HEK293 (cell line): ENCODE results near the gene EBF4.

ENCODE experiments used
- CTCF ChIA-PET: fragments of 350-600 bp; formaldehyde crosslinking; extraction: SDS; loops from one replicate; lab custom pipeline; 2021; ENCODE audit warnings: antibody characterized with exemption; lab: Yijun Ruan, JAX
- POLR2A ChIA-PET: fragments of 300-600 bp; formaldehyde crosslinking; extraction: SDS; loops from one replicate; lab custom pipeline; 2020; ENCODE audit warnings: antibody characterized with exemption, inconsistent platforms; lab: Yijun Ruan, JAX
- H3K27ac ChIP-seq: fragments of 200-500 bp; sonication (Bioruptor generic); 2 replicates; pipeline ENCODE4 v1.5.1; 2014; ENCODE audit warnings: low read depth, low read length, control low read depth, inconsistent platforms; ENCODE audit errors: extremely low read depth
- H3K36me3 ChIP-seq, 2 experiments: fragments of 200-500 bp in 1 of 2; sonication (Bioruptor generic) in 1 of 2; 1 replicate in 1 of 2; 2 replicates in 1 of 2; pipeline ENCODE4 v1.5.1; 2014 to 2017; ENCODE audit warnings: inconsistent platforms in 2 of 2, low read length in 2 of 2; ENCODE audit not compliant: control insufficient read depth in 2 of 2, insufficient read depth in 1 of 2
- H3K4me1 ChIP-seq: fragments of 200-500 bp; sonication (Bioruptor generic); 2 replicates; pipeline ENCODE4 v1.5.1; 2014; ENCODE audit warnings: mild to moderate bottlenecking, low read length, inconsistent platforms; ENCODE audit not compliant: control insufficient read depth, insufficient read depth
- H3K4me3 ChIP-seq: 2 replicates; pipeline ENCODE4 v1.5.1; 2011; ENCODE audit warnings: low read depth, mild to moderate bottlenecking, control low read depth, low read length, moderate library complexity
- H3K9me3 ChIP-seq: fragments of 200-500 bp; sonication (Bioruptor generic); 2 replicates; pipeline ENCODE4 v1.5.1; 2014; ENCODE audit warnings: low read depth, low read length, inconsistent platforms; ENCODE audit not compliant: control insufficient read depth, insufficient read depth
- BCL11A ChIP-seq: fragments of 450-650 bp; formaldehyde crosslinking; IDR thresholded peaks from 2 replicates; pipeline ENCODE4 v1.5.1; 2016; ENCODE audit warnings: low read depth, missing biosample characterization, missing genetic modification characterization
- HIC1 ChIP-seq: fragments of 450-650 bp; formaldehyde crosslinking; IDR thresholded peaks from 2 replicates; pipeline ENCODE4 v1.5.1; 2016; ENCODE audit warnings: missing biosample characterization, missing genetic modification characterization
- HOXC10 ChIP-seq: sonication (generic); formaldehyde crosslinking; IDR thresholded peaks from 2 replicates; pipeline ENCODE4 v1.8.1; 2023; ENCODE audit warnings: mild to moderate bottlenecking, missing genetic modification reagents
- KLF17 ChIP-seq: fragments of 450-650 bp; formaldehyde crosslinking; IDR thresholded peaks from 2 replicates; pipeline ENCODE4 v1.5.1; 2016; ENCODE audit warnings: missing biosample characterization, missing genetic modification characterization
- ZBTB49 ChIP-seq: fragments of 450-650 bp; formaldehyde crosslinking; IDR thresholded peaks from 2 replicates; pipeline ENCODE4 v1.5.1; 2016; ENCODE audit warnings: missing biosample characterization, missing genetic modification characterization, low read depth
- ZNF211 ChIP-seq: fragments of 450-650 bp; formaldehyde crosslinking; IDR thresholded peaks from 2 replicates; pipeline ENCODE4 v1.5.1; 2016; ENCODE audit warnings: low read depth, missing biosample characterization, missing genetic modification characterization
- ZNF248 ChIP-seq: fragments of 450-650 bp; formaldehyde crosslinking; IDR thresholded peaks from 2 replicates; pipeline ENCODE4 v1.5.1; 2017; ENCODE audit warnings: missing biosample characterization, missing genetic modification characterization
- ZNF354C ChIP-seq: fragments of 450-650 bp; formaldehyde crosslinking; IDR thresholded peaks from 2 replicates; pipeline ENCODE4 v1.5.1; 2016; ENCODE audit warnings: missing biosample characterization, missing genetic modification characterization, low read depth, borderline replicate concordance
- ZNF366 ChIP-seq: fragments of 450-650 bp; formaldehyde crosslinking; conservative IDR thresholded peaks from 2 replicates; pipeline ENCODE4 v1.5.1; 2016; ENCODE audit warnings: missing biosample characterization, missing genetic modification characterization
- ZNF510 ChIP-seq: fragments of 450-650 bp; formaldehyde crosslinking; IDR thresholded peaks from 2 replicates; pipeline ENCODE4 v1.5.1; 2018; ENCODE audit warnings: mild to moderate bottlenecking, missing genetic modification characterization, missing biosample characterization; ENCODE audit not compliant: insufficient replicate concordance
- ZNF560 ChIP-seq: fragments of 450-650 bp; formaldehyde crosslinking; IDR thresholded peaks from 2 replicates; pipeline ENCODE4 v1.5.1; 2017; ENCODE audit warnings: missing biosample characterization, missing genetic modification characterization, borderline replicate concordance
- ZNF585B ChIP-seq: fragments of 450-650 bp; formaldehyde crosslinking; IDR thresholded peaks from 2 replicates; pipeline ENCODE4 v1.5.1; 2016; ENCODE audit warnings: missing biosample characterization, missing genetic modification characterization
- ZNF600 ChIP-seq: fragments of 450-650 bp; formaldehyde crosslinking; IDR thresholded peaks from 2 replicates; pipeline ENCODE4 v1.5.1; 2016; ENCODE audit warnings: missing biosample characterization, missing genetic modification characterization
- ZNF707 ChIP-seq: fragments of 450-650 bp; formaldehyde crosslinking; IDR thresholded peaks from 2 replicates; pipeline ENCODE4 v1.5.1; 2016; ENCODE audit warnings: missing biosample characterization, missing genetic modification characterization
- ZNF791 ChIP-seq: fragments of 450-650 bp; formaldehyde crosslinking; IDR thresholded peaks from 2 replicates; pipeline ENCODE4 v1.5.1; 2016; ENCODE audit warnings: missing biosample characterization, missing genetic modification characterization
- ZNF837 ChIP-seq: fragments of 450-650 bp; formaldehyde crosslinking; IDR thresholded peaks from 2 replicates; pipeline ENCODE4 v1.5.1; 2016; ENCODE audit warnings: missing biosample characterization, missing genetic modification characterization
- ZSCAN4 ChIP-seq: fragments of 450-650 bp; formaldehyde crosslinking; IDR thresholded peaks from 2 replicates; pipeline ENCODE4 v1.5.1; 2017; ENCODE audit warnings: missing biosample characterization, missing genetic modification characterization
- ZXDB ChIP-seq: fragments of 450-650 bp; formaldehyde crosslinking; IDR thresholded peaks from 2 replicates; pipeline ENCODE4 v1.5.1; 2016; ENCODE audit warnings: missing biosample characterization, missing genetic modification characterization
- TF ChIP-seq, protein P1 (sequence below): fragments of 450-650 bp; formaldehyde crosslinking; IDR thresholded peaks from 2 replicates; pipeline ENCODE4 v1.5.1; 2016; ENCODE audit warnings: missing biosample characterization, missing genetic modification characterization
- TF ChIP-seq, protein P2 (sequence below): fragments of 450-650 bp; formaldehyde crosslinking; conservative IDR thresholded peaks from 2 replicates; pipeline ENCODE4 v1.5.1; 2016; ENCODE audit warnings: low read depth, missing biosample characterization, missing genetic modification characterization

EBF4 gene

GRCh38 chr20:2688041-2688591, 4.5 kb upstream of the EBF4 start (continued):
- TF ChIP-seq ZNF560 (tag by site-specific recombination) (no peak), KLF17 (tag by site-specific recombination) (0 out of 2 replicates have a peak, but pooled peaks have one; percentile 22), ZNF707 (tag by site-specific recombination) (no peak), ZNF248 (tag by site-specific recombination) (no peak), HOXC10 (no peak), ZBTB49 (no peak)
- TF ChIP-seq, protein P1, sequence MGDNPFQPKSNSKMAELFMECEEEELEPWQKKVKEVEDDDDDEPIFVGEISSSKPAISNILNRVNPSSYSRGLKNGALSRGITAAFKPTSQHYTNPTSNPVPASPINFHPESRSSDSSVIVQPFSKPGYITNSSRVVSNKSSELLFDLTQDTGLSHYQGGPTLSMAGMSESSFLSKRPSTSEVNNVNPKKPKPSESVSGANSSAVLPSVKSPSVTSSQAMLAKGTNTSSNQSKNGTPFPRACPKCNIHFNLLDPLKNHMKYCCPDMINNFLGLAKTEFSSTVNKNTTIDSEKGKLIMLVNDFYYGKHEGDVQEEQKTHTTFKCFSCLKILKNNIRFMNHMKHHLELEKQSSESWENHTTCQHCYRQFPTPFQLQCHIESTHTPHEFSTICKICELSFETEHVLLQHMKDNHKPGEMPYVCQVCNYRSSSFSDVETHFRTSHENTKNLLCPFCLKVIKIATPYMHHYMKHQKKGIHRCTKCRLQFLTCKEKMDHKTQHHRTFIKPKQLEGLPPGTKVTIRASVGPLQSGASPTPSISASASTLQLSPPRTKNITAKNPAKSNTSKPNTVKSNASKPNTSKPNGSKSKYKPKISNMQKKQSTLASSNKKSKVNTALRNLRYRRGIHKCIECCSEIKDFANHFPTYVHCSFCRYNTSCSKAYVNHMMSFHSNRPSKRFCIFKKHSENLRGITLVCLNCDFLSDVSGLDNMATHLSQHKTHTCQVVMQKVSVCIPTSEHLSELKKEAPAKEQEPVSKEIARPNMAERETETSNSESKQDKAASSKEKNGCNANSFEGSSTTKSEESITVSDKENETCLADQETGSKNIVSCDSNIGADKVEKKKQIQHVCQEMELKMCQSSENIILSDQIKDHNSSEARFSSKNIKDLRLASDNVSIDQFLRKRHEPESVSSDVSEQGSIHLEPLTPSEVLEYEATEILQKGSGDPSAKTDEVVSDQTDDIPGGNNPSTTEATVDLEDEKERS (tag by site-specific recombination) = no peak

DNA sequence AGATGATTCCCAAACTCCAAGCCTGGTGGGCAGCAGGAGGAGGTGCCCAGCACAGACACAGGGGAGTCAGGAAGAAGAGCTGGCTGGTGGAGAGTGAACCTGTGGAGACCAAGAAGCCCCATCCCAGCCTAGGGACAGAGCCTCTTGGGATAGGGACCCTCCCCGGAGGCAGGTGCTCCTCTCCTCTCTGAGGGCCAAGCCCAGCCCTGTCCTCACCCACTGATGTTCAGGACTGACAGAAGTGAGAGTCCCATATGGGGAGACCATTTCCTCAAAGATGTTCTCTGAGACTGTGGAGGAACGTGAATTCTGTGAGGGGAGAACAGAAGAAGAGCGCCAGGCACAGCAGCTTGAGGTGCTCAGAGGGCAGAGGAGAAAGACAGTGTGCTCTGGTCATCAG, 2.4 kb upstream of the EBF4 start:
- Histone ChIP-seq H3K9me3 (no peaks in the 10 kb centered on the region), H3K36me3 (peaks cover 0 to 4% of the 10 kb centered on the region in 2 experiments; a peak in 1 of 3 replicates), H3K4me3 (no peak overlapping the region), H3K27ac (no peak overlapping the region), H3K4me1 (peaks cover 15% of the 10 kb centered on the region)
- ChIA-PET CTCF (interaction anchor here (0.7 to 5.9 kb wide), 6 partner anchors 12 to 310 kb away, joined by 3 to 48 read pairs (median 24); no protein-coding TSS in a partner anchor), POLR2A (interaction anchor here (0.6 to 1.2 kb wide), 2 partner anchors 38 to 626 kb away, joined by 3 read pairs; partner anchors contain the start of gene NOP56)
- TF ChIP-seq ZNF366 (tag by site-specific recombination) (no peak), BCL11A (no peak), ZSCAN4 (tag by site-specific recombination) (no peak), ZXDB (no peak), ZNF837 (tag by site-specific recombination) (no peak), ZNF560 (tag by site-specific recombination) (no peak), ZNF791 (tag by site-specific recombination) (no peak), ZNF510 (tag by site-specific recombination) (no peak), HIC1 (tag by site-specific recombination) (no peak), ZNF211 (no peak), ZNF600 (tag by site-specific recombination) (no peak), ZNF354C (tag by site-specific recombination) (no peak), ZNF585B (tag by site-specific recombination) (no peak)
- TF ChIP-seq, protein P2, sequence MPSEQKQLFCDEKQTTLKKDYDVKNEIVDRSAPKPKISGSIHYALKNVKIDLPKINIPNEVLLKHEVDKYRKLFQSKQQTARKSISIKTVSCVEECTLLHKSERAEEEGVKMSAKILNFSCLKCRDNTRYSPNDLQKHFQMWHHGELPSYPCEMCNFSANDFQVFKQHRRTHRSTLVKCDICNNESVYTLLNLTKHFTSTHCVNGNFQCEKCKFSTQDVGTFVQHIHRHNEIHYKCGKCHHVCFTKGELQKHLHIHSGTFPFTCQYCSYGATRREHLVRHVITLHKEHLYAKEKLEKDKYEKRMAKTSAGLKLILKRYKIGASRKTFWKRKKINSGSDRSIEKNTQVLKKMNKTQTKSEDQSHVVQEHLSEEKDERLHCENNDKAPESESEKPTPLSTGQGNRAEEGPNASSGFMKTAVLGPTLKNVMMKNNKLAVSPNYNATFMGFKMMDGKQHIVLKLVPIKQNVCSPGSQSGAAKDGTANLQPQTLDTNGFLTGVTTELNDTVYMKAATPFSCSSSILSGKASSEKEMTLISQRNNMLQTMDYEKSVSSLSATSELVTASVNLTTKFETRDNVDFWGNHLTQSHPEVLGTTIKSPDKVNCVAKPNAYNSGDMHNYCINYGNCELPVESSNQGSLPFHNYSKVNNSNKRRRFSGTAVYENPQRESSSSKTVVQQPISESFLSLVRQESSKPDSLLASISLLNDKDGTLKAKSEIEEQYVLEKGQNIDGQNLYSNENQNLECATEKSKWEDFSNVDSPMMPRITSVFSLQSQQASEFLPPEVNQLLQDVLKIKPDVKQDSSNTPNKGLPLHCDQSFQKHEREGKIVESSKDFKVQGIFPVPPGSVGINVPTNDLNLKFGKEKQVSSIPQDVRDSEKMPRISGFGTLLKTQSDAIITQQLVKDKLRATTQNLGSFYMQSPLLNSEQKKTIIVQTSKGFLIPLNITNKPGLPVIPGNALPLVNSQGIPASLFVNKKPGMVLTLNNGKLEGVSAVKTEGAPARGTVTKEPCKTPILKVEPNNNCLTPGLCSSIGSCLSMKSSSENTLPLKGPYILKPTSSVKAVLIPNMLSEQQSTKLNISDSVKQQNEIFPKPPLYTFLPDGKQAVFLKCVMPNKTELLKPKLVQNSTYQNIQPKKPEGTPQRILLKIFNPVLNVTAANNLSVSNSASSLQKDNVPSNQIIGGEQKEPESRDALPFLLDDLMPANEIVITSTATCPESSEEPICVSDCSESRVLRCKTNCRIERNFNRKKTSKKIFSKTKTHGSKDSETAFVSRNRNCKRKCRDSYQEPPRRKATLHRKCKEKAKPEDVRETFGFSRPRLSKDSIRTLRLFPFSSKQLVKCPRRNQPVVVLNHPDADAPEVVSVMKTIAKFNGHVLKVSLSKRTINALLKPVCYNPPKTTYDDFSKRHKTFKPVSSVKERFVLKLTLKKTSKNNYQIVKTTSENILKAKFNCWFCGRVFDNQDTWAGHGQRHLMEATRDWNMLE (tag by site-specific recombination) = no peak
